Parathyroid adenoma (tissue), 2 donors: Measurements from ENCODE around the gene PTPN21.

Experiments
- H2AFZ ChIP-seq: fragments of 300-600 bp; sonication (generic); one replicate; pipeline ENCODE4 v1.7.0; 2017; ENCODE audit warnings: antibody characterized with exemption, mild to moderate bottlenecking
- H3K27ac ChIP-seq: fragments of 300-600 bp; sonication (generic); one replicate; pipeline ENCODE4 v1.7.0; 2017
- H3K27me3 ChIP-seq: fragments of 300-600 bp; sonication (generic); one replicate; pipeline ENCODE4 v1.7.0; 2017; ENCODE audit warnings: low read length; ENCODE audit not compliant: control insufficient read depth, insufficient read depth
- H3K36me3 ChIP-seq: fragments of 300-600 bp; sonication (generic); one replicate; pipeline ENCODE4 v1.7.0; 2017; ENCODE audit warnings: low read length; ENCODE audit not compliant: control insufficient read depth, insufficient read depth
- H3K4me1 ChIP-seq: fragments of 300-600 bp; sonication (generic); one replicate; pipeline ENCODE4 v1.7.0; 2017; ENCODE audit warnings: control low read depth
- H3K4me2 ChIP-seq: fragments of 300-600 bp; sonication (generic); one replicate; pipeline ENCODE4 v1.7.0; 2017; ENCODE audit warnings: low read length
- H3K4me3 ChIP-seq: fragments of 300-600 bp; sonication (generic); one replicate; pipeline ENCODE4 v1.7.0; 2017; ENCODE audit warnings: low read depth, low read length
- H3K79me2 ChIP-seq: fragments of 300-600 bp; sonication (generic); one replicate; pipeline ENCODE4 v1.7.0; 2017; ENCODE audit warnings: control low read depth
- H3K9ac ChIP-seq: fragments of 300-600 bp; sonication (generic); one replicate; pipeline ENCODE4 v1.7.0; 2017; ENCODE audit warnings: mild to moderate bottlenecking
- H3K9me3 ChIP-seq: fragments of 300-600 bp; sonication (generic); one replicate; pipeline ENCODE4 v1.7.0; 2017; ENCODE audit warnings: low read length; ENCODE audit not compliant: control insufficient read depth
- CTCF ChIP-seq: fragments of 300-600 bp; sonication (generic); IDR thresholded peaks from one replicate; pipeline ENCODE4 v1.7.0; 2017; ENCODE audit warnings: antibody characterized with exemption, mild to moderate bottlenecking
- donor health status: primary hyperparathyroidism.

PTPN21 gene

GRCh38 chr14:88518592-88519512 is 36.0 kb downstream of the PTPN21 start:
- no peak for TF ChIP-seq CTCF
- no peak overlapping the region for H3K9ac ChIP-seq
- H3K4me1 ChIP-seq: no peaks in the 10 kb centered on the region
- H3K27me3 ChIP-seq: no peaks in the 10 kb centered on the region
- H3K9me3 ChIP-seq: no peaks in the 10 kb centered on the region
- no peaks in the 10 kb centered on the region for H3K79me2 ChIP-seq
- no peak overlapping the region for H3K27ac ChIP-seq
- H3K36me3 ChIP-seq: no peaks in the 10 kb centered on the region
- no peak overlapping the region for H2AFZ ChIP-seq
- no peak overlapping the region for H3K4me3 ChIP-seq
- no peak overlapping the region for H3K4me2 ChIP-seq

GRCh38 chr14:88516861-88517357 is 37.9 kb downstream of the PTPN21 start:
- no peak overlapping the region for H3K9ac ChIP-seq
- no peak overlapping the region for H3K27ac ChIP-seq
- no peaks in the 10 kb centered on the region for H3K36me3 ChIP-seq
- no peak overlapping the region for H3K4me3 ChIP-seq
- H3K9me3 ChIP-seq: no peaks in the 10 kb centered on the region
- TF ChIP-seq CTCF: no peak
- H3K4me1 ChIP-seq: no peaks in the 10 kb centered on the region
- H2AFZ ChIP-seq: peak overlapping the region; percentile 16
- no peaks in the 10 kb centered on the region for H3K79me2 ChIP-seq
- no peak overlapping the region for H3K4me2 ChIP-seq
- H3K27me3 ChIP-seq: no peaks in the 10 kb centered on the region

GRCh38 chr14:88515499-88516221 is 39.1 kb downstream of the PTPN21 start:
- H3K9ac ChIP-seq: no peak overlapping the region
- no peak overlapping the region for H3K4me2 ChIP-seq
- no peaks in the 10 kb centered on the region for H3K79me2 ChIP-seq
- H3K27me3 ChIP-seq: no peaks in the 10 kb centered on the region
- no peak overlapping the region for H3K4me3 ChIP-seq
- H3K4me1 ChIP-seq: no peaks in the 10 kb centered on the region
- H2AFZ ChIP-seq: no peak overlapping the region
- TF ChIP-seq CTCF: no peak
- H3K9me3 ChIP-seq: no peaks in the 10 kb centered on the region
- no peaks in the 10 kb centered on the region for H3K36me3 ChIP-seq
- H3K27ac ChIP-seq: no peak overlapping the region

- H3K27ac ChIP-seq: no peak overlapping the region
- no peak for TF ChIP-seq CTCF
- H3K4me3 ChIP-seq: no peak overlapping the region
- no peaks in the 10 kb centered on the region for H3K27me3 ChIP-seq
- no peaks in the 10 kb centered on the region for H3K9me3 ChIP-seq
- H2AFZ ChIP-seq: no peak overlapping the region
- H3K79me2 ChIP-seq: no peaks in the 10 kb centered on the region
- no peak overlapping the region for H3K9ac ChIP-seq
- H3K36me3 ChIP-seq: no peaks in the 10 kb centered on the region
- H3K4me2 ChIP-seq: no peak overlapping the region
- no peaks in the 10 kb centered on the region for H3K4me1 ChIP-seq
Observed at GRCh38 chr14:88507208-88507607, 47.6 kb downstream of the PTPN21 start.
